Fibroblast of mammary gland (primary cell): ENCODE measurements around the gene GPATCH3.

Experiments
- DNase-seq: peaks from one replicate; pipeline ENCODE4 v3.0.0-alpha.2; 2010; ENCODE audit warnings: low read depth
- H3K4me3 ChIP-seq: 2 replicates; pipeline ENCODE4 v1.5.1; 2011; ENCODE audit warnings: low read depth, mild to moderate bottlenecking, low read length, moderate library complexity; ENCODE audit not compliant: control insufficient read depth
- TF ChIP-seq, protein P1 (sequence below): conservative IDR thresholded peaks from 2 replicates; pipeline ENCODE4 v1.5.1; 2011; ENCODE audit warnings: low read depth, low read length, inconsistent platforms; ENCODE audit not compliant: control insufficient read depth, insufficient read depth

GPATCH3 gene

DNA sequence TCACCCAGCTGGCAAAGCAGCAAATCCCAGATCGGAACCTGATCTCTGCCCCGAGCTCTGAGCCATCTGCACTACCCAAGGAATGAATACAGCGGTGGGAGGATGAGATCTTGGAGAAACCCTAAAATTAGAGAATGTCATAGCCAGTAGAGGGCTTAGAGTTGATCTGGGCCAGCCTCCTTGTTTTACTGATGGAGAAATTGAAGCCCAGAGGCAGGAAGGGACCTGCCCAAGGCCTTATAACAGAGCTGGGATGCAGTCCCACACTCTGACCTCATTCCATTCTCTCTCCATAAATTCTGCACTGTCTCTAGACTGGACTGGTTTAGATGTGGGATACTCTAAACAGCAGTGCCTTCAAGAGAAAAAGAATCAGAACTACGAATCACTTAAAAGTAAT is 42.1 kb downstream of the GPATCH3 start:
- TF ChIP-seq, protein P1, sequence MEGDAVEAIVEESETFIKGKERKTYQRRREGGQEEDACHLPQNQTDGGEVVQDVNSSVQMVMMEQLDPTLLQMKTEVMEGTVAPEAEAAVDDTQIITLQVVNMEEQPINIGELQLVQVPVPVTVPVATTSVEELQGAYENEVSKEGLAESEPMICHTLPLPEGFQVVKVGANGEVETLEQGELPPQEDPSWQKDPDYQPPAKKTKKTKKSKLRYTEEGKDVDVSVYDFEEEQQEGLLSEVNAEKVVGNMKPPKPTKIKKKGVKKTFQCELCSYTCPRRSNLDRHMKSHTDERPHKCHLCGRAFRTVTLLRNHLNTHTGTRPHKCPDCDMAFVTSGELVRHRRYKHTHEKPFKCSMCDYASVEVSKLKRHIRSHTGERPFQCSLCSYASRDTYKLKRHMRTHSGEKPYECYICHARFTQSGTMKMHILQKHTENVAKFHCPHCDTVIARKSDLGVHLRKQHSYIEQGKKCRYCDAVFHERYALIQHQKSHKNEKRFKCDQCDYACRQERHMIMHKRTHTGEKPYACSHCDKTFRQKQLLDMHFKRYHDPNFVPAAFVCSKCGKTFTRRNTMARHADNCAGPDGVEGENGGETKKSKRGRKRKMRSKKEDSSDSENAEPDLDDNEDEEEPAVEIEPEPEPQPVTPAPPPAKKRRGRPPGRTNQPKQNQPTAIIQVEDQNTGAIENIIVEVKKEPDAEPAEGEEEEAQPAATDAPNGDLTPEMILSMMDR: no peak
- no peak overlapping the region for H3K4me3 ChIP-seq
- peak; percentile 18 for DNase-seq

DNA sequence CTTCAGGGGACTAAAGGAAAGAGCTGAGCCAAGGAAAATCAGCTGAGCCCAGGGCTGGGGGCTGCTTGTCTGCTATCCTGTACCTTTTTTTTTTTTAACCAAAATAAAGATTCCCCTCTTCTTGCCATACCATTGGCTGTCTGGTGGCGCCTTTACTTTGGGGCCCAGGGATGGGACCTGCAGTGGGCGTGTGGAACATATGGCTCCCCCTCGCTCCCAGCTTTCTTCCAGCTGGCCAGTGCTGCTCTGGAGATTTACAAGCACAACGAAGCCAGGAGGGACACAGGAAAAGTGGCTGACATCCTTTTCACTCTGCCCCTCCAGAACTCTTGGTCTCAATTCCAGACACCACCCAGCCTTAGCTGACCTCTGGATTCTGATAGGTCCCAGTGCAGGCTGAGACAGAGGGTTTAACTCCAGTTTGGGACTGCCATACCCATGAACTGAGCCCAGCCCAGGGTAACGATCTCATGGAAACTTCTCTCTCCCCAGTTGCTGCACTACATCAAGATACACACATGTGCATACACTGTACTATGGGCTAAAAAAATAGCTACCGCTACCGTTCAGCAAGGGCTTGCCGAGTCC is 42.7 kb downstream of the GPATCH3 start:
- TF ChIP-seq, protein P1: no peak
- no peak overlapping the region for H3K4me3 ChIP-seq
- no peak for DNase-seq

DNA sequence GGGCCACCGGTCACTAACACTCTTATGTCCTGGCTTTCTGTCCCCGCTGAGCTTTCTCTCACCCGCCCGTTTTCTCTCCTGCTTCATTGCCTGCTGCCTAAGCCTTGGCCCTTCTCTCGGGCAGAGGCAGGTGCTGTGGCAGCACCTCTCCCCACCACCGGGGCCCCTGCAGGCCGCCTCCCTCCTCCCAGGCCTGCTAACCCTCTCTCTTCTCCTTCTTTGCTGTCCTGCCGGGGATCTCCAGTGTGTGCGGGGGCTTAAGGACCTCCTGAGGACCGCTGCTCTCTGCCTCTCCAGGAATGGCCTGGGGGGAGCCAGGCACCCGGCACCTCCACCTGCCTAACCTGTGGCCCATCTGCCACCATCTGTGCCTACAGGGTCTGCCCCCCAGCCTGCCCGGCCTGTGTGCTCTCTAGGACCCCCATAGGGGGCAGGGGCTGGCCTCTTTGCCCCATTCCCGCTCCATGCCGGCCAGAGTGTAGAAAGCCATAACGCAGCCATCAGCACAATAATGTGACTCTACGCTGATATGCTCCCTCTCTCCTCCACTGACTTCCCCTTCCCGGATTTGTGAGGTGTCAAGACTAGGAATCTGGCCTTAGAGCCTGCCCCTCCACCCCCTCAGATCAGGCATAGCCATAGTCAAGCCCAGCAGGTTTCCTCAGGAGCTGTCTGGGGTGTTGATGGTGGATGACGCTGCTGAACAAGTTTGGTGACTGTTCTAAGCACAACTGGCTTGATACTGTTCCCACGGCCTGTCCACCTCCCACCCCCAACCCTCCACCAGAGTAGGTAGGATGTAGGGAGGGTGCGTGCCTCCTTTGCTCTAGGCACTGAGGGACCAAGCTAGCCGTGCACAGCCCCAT is 43.4 kb downstream of the GPATCH3 start:
- TF ChIP-seq, protein P1: no peak
- DNase-seq: no peak
- no peak overlapping the region for H3K4me3 ChIP-seq

DNA sequence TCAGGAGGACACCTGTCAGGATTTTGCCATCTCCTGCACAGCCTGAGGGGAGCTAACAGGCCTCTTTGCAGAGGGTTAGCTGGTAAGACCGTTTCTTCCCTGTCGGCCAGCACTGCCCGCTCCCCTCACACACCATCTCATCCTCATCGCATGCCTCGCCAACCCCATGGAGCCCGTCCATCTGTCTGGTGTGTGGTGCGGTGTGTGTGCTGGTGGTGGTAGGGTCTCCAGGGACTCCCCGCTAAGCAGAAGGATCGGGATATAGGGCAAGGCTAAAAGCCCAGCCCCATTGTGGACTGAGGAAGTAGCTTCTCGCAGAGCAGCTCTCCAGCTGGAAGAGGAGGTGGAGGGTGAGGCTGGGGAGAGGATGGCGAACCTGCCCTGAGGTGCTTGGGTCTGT is 44.1 kb downstream of the GPATCH3 start:
- TF ChIP-seq, protein P1: no peak
- H3K4me3 ChIP-seq: no peak overlapping the region

DNA sequence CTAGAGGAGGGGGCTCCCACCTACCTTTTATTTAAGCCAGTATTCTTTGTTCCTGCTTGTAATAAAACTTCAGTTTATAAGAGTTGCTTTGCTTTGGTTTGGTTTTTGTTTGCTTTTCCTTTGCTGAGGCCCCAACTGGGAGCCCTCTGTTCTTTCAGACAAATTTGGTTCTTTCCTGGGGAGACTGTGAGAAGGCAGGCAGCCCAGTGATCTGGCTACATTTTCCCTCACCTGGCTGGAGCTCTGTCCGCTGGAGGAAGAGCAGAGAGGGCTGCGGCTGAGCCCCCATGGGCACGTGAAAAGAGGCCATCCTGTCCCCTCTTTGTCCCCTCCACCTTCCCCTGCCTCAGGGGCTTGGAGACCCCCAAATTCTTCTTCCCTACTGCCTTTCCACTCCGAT is 44.6 kb downstream of the GPATCH3 start:
- H3K4me3 ChIP-seq: no peak overlapping the region
- no peak for DNase-seq
- TF ChIP-seq, protein P1: no peak

More for the DNA sequence above, 44.1 kb downstream of the GPATCH3 start:
- no peak for DNase-seq

DNA sequence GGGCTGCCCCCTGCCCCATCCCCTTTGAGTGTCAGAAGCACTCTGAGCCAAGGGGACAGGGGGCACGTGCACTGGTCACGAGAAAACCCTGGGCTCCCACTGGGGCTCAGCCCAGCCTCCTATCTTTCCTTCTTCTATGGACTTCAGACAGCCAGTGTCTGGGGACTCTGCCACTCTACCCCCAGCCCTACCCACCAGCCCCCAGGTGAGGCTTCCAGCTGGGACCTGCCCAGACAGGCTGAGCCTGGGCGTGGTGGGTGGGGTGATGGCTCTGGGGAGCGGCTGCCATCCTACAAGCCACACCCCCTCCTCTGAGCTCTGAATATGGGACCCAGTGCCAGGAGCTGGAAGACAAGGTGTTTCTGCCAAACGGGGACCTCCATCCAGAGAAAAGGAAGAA is 45.4 kb downstream of the GPATCH3 start:
- no peak for DNase-seq
- H3K4me3 ChIP-seq: no peak overlapping the region
- TF ChIP-seq, protein P1: no peak
